Muscle of arm (tissue), 12 donors: ENCODE measurements around the gene TANC1. TPM values are rescaled to one million over a fixed set of nuclear protein-coding genes. Genes with fewer than 3 reads are reported as not detected.

Experiments
- DNase-seq: peaks from one replicate; pipeline ENCODE4 v3.0.0-alpha.2; 2013
- polyA plus RNA-seq, 12 donors: library from polyadenylated mRNA; unstranded; fragments of 120-200 nt; gene quantifications; one replicate each; pipeline ENCODE4 v1.2.1, GENCODE V29; 2013; ENCODE audit not compliant: insufficient read length in 12 of 12

TANC1 gene
- polyA plus RNA-seq, 12 donors: 17.3 to 35.8 (median 25.8) TPM; not detected in 1

DNA sequence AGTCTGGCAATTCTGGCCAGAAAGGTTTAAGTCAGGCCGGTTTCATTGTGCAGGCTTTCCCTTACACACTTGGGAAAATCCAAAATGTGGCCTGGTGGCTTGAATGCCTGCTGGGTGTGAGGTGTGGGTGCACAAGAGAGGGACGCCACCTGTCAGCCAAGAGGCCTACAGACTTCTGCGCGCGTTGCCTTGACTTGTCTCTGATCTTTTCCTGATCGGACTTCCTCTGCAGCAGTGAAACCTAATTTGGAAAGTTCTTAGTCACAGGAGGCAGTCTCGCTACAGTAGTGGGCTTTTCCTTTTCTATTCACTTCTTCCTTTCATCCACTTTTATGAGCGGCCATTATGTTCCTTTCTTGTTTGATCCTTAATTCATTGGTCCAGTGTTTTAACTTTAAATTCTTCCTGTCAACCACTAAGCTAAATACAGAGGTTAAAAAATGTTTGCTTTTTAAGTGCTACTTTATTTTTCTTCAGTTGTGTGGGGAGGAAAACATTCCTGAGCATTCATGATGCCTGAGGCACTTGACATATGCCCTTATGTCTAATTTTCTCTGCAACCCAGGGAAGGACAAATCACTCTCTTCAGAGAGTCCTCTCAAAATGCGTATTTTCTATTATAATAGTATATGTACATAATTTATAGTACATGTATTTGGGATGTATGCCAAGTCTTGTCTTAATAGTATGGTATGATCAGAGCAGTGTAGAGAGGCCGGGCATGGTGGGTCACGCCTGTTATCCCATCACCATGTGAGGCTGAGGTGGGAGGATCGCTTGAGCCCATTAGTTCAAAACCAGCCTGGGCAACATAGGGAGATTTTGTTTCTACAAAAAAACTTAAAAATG, 189.1 kb downstream of the TANC1 start:
- DNase-seq: no peak

DNA sequence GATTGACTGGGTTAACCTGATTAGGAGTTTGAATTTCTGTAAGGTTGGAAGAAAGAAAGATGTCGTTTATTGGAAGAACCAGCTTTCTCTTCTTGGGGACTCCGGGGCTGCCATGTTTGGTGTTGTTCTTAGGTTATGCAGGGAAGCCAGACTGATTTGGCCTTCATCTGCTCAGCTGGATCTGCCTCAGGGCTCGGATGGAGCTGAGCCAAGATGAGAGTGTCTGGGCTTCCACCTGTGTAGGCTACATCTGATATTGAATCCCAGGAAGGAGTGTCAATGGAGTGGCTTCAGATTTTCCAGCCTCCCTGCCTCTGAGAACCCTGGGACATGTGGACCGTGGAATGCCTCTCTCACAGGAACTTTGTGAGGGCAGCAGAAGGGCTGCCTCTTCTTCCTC, 192.0 kb downstream of the TANC1 start:
- DNase-seq: no peak

GRCh38 chr2:159160954-159161353, 192.5 kb downstream of the TANC1 start:
- no peak for DNase-seq

- no peak for DNase-seq
Observed at GRCh38 chr2:159163930-159164329, 195.5 kb downstream of the TANC1 start.

- no peak for DNase-seq
Observed at GRCh38 chr2:159164457-159164911, 196.0 kb downstream of the TANC1 start.

GRCh38 chr2:159165048-159165447, 196.6 kb downstream of the TANC1 start:
- DNase-seq: no peak

DNA sequence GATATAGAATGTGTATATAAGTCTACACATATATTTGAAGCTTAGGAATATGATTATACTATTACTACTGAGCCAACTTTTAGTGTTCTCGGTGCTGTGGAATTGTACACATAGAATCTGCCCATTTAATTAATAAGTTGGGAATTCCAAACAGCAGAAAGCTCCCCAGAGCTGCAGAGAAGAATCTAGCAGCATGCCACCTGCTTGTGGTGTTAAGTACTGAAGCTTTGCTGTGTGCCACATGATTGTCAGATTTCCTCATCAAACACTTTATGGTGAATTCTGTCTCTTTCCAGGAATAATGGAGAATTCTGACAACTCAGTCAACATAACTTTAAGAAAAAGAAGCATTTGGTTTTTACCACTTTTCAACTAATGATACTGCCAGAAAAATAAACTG, 200.3 kb downstream of the TANC1 start:
- DNase-seq: no peak

DNA sequence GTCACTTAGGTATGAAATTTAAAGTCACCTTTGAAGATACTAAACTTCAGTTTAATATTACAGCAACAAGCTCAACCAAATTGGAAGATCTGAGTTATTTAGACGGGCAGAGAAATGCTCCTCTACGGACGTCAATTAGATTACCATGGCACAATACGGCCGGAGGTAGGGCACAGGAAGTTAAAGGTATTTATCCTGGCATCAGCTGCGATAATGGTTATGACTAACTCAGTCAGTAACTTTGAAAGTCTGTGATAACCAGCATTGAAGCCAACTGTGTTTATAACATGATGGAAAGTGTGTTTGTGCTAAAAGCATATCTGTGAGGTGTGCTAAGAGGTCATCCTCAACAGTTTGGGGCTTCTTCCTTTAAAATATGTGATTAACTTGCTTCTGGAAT, 200.7 kb downstream of the TANC1 start:
- DNase-seq: no peak

- DNase-seq: no peak
Observed at GRCh38 chr2:159172403-159172802, 204.0 kb downstream of the TANC1 start.

DNA sequence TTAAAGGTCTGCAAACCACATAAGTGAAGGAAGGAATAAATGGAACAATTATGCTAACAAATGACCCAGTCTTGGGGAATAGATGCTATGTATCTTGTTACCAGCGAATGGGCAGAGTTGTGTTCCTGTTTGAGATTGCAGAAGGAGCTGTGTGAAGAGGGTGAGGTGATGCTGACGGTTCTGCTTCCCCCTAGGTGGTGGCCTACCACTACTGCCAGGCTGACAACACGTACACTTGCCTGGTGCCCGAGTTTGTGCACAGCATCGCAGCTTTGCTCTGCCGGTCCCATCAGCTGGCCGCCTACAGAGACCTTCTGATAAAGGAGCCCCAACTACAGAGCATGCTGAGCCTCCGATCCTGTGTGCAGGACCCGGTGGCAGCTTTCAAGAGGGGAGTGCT, 206.3 kb downstream of the TANC1 start:
- DNase-seq: no peak

- DNase-seq: no peak
Observed at GRCh38 chr2:159175182-159175581, 206.7 kb downstream of the TANC1 start.

DNA sequence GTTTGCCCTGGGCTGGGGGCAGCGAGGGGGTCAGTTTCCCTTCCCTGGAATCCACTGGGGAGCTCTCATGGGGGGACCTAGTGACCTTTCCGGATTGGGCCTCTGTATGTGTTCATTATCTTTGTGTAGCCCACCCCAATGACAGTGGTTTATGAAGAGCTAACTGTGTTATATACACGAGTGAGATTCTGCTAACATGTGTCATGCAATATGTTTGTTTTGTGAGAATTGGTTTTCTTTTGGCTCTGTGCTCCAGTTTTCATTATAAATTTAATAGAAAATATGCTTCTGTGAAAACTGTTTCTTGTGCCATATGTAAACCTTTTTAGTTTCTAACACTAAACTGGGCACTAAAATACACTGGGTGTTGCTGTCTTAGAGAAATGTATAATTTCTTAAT, 207.5 kb downstream of the TANC1 start:
- no peak for DNase-seq

- no peak for DNase-seq
Observed at GRCh38 chr2:159176555-159176954, 208.1 kb downstream of the TANC1 start.

GRCh38 chr2:159177357-159177756, 208.9 kb downstream of the TANC1 start:
- DNase-seq: no peak

- DNase-seq: no peak
Observed at GRCh38 chr2:159177957-159178356, 209.5 kb downstream of the TANC1 start.

- no peak for DNase-seq
Observed at GRCh38 chr2:159179096-159179495, 210.7 kb downstream of the TANC1 start.

- DNase-seq: no peak
Observed at GRCh38 chr2:159179696-159180095, 211.3 kb downstream of the TANC1 start.

- DNase-seq: no peak
Observed at GRCh38 chr2:159183346-159183745, 214.9 kb downstream of the TANC1 start.

DNA sequence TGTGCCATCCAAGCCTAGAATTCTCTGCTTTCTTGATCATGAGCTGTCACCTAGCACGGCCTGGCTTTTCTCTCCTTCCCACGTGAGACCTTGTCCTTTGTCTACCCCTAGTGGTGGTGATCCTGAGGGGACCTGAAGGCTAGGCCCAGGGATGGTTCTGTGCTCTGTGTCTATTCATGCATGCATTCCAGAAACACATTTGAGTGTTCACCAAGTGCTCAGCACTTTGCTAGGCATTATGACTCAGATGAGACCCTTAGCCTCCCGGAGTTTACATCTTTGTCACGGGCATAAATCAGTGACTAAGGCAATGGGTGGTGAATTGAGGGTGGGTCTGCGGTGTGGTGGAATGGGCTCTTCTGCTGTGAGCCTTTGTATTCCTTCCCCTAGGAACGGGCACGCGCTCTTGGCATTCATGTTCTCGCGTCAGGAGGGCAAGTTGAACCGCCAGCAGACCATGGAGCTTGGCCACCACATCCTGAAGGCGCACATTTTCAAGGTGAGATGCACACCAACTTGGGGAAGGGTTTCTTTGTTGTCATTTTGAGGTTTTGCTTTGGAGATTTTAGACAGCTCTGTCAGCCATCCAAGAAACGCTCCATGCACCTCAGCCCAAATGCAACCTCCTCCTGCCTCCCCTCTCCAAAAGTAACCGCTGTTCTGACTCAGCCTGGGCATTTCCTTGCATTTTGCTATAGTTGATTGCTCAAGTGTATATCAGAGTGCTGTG, 217.1 kb downstream of the TANC1 start:
- no peak for DNase-seq

DNA sequence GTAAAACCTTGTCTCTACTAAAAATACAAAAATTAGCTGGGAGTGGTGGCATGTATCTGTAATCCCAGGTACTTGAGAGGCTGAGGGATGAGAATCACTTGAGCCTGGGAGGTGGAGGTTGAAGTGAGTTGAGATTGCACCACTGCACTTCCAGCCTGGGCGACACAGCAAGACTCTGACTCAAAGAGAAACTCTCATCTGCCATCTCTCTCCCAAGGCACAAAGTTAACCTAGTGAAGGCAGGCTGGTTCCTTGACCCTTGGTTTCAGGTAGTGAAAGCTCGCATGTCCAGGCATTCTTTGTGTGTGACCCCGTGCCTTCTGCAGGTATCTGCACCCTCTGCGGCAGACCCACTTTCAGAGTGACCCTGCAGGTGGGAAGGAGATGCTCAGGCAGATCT, 218.0 kb downstream of the TANC1 start:
- no peak for DNase-seq

- no peak for DNase-seq
Observed at GRCh38 chr2:159187106-159187505, 218.7 kb downstream of the TANC1 start.

GRCh38 chr2:159188449-159188848, 220.0 kb downstream of the TANC1 start:
- no peak for DNase-seq

- no peak for DNase-seq
Observed at GRCh38 chr2:159192371-159192918, 224.0 kb downstream of the TANC1 start.
